Chondrocyte (in vitro differentiated cells): ENCODE results near the gene POLR1F. TPM values are rescaled to one million over a fixed set of nuclear protein-coding genes. Genes with fewer than 3 reads are reported as not detected.

ENCODE experiments used
- DNase-seq: peaks from one replicate; pipeline ENCODE4 v3.0.0; 2021; ENCODE audit warnings: mixed read lengths, low spot score
- H3K27ac Mint-ChIP-seq: one replicate; pipeline ENCODE4 v1.8.0; 2021; ENCODE audit warnings: mild to moderate bottlenecking, moderate library complexity, mixed read lengths; ENCODE audit not compliant: unreplicated experiment
- H3K27me3 Mint-ChIP-seq: 2 replicates; pipeline ENCODE4 v1.8.0; 2021; ENCODE audit warnings: low read depth, mixed read lengths
- H3K36me3 Mint-ChIP-seq: 2 replicates; pipeline ENCODE4 v1.8.0; 2021; ENCODE audit warnings: low read depth, mixed read lengths
- H3K4me1 Mint-ChIP-seq: 2 replicates; pipeline ENCODE4 v1.8.0; 2021; ENCODE audit warnings: low read depth, mild to moderate bottlenecking, mixed read lengths
- H3K4me3 Mint-ChIP-seq: one replicate; pipeline ENCODE4 v1.8.0; 2021; ENCODE audit warnings: mild to moderate bottlenecking, moderate library complexity, mixed read lengths; ENCODE audit not compliant: unreplicated experiment
- H3K9me3 Mint-ChIP-seq: 2 replicates; pipeline ENCODE4 v1.8.0; 2021; ENCODE audit warnings: low read depth, mixed read lengths
- total RNA-seq: library from RNA; stranded (reverse); gene quantifications from 3 replicates; pipeline ENCODE4 v1.2.1, GENCODE V29; 2021
- TF ChIP-seq, protein P1 (sequence below): fragments of 200-600 bp; sonication (generic); IDR thresholded peaks from 2 replicates; pipeline ENCODE4 v1.5.0; 2021; ENCODE audit warnings: antibody characterized with exemption, mild to moderate bottlenecking, moderate library complexity

Gene POLR1F
- total RNA-seq, 1 donor from 2014 or later = 11.6 TPM

DNA sequence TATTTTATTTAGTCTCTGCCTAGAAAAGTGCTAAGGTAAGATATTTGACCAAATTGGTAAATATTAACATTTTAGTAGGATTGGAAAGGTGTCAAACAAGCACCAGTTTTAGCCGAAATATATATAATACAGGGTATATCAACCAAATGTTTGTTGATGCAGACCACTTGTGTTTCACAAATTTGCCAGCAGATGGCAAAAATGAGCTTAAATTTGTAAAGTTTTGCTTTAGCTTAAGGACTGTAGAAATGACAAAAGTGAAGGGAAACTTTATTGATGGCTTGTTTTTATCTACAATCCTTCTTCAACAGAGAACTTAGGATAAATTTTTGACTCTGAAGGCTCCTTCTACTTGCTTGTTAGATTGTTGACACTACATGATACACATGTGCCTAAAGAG is 4.8 kb upstream of the POLR1F start:
- Mint-ChIP-seq H3K36me3 (no peaks in the 10 kb centered on the region), H3K4me1 (peaks cover 10% of the 10 kb centered on the region), H3K27me3 (peaks cover 21% of the 10 kb centered on the region), H3K4me3 (no peak overlapping the region), H3K9me3 (no peaks in the 10 kb centered on the region), H3K27ac (no peak overlapping the region)
- DNase-seq = no peak
- TF ChIP-seq, protein P1, sequence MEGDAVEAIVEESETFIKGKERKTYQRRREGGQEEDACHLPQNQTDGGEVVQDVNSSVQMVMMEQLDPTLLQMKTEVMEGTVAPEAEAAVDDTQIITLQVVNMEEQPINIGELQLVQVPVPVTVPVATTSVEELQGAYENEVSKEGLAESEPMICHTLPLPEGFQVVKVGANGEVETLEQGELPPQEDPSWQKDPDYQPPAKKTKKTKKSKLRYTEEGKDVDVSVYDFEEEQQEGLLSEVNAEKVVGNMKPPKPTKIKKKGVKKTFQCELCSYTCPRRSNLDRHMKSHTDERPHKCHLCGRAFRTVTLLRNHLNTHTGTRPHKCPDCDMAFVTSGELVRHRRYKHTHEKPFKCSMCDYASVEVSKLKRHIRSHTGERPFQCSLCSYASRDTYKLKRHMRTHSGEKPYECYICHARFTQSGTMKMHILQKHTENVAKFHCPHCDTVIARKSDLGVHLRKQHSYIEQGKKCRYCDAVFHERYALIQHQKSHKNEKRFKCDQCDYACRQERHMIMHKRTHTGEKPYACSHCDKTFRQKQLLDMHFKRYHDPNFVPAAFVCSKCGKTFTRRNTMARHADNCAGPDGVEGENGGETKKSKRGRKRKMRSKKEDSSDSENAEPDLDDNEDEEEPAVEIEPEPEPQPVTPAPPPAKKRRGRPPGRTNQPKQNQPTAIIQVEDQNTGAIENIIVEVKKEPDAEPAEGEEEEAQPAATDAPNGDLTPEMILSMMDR = peak; percentile 90

DNA sequence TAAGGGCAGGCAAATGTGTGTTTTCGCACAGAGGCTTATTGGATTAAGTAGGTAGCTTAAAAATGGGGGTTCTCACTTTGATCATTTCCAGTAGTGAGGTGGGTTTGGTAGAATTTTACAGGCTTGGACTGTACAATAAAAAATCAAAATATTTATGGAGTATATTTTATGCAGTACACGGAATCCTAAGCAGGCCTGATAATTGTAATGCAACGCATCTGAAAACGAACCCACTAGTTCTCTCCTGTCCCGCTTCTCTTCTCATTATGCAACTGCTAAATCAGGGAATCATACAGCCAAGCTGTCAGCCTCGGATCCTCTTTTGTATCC is 377 bp upstream of the POLR1F start:
- peaks cover 2% of the 10 kb centered on the region for H3K36me3 Mint-ChIP-seq
- H3K9me3 Mint-ChIP-seq = no peaks in the 10 kb centered on the region
- H3K4me1 Mint-ChIP-seq = peaks cover 41% of the 10 kb centered on the region
- H3K4me3 Mint-ChIP-seq = peak overlapping the region; percentile 89
- DNase-seq = no peak
- H3K27ac Mint-ChIP-seq = peak overlapping the region; percentile 73
- TF ChIP-seq, protein P1 = peak; percentile 52
- peaks cover 5% of the 10 kb centered on the region for H3K27me3 Mint-ChIP-seq

DNA sequence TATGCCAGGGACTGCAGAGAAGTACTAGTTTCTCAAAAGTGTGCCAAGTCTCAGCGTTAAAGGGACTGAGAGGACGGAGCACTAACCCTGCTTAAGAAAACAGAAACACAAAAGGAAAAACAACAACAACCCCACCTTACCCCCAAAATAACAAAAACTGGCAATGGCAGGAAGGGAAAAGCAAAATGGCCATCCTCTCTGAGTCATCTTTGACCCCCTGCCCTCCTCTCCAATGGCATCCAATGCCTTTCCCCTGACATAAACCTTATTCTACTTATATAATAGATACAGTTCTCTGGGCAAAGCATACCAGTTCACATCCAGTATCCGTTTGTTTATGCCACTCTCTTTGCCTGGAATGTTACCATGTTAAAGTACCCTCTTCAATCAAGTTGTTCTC is 1.6 kb downstream of the POLR1F start:
- DNase-seq = no peak
- Mint-ChIP-seq H3K4me3 (peak overlapping the region; percentile 89), H3K36me3 (peaks cover 11% of the 10 kb centered on the region), H3K9me3 (peaks cover 8% of the 10 kb centered on the region), H3K27ac (no peak overlapping the region), H3K4me1 (peaks cover 41% of the 10 kb centered on the region), H3K27me3 (peaks cover 5% of the 10 kb centered on the region)
- TF ChIP-seq, protein P1 = no peak

DNA sequence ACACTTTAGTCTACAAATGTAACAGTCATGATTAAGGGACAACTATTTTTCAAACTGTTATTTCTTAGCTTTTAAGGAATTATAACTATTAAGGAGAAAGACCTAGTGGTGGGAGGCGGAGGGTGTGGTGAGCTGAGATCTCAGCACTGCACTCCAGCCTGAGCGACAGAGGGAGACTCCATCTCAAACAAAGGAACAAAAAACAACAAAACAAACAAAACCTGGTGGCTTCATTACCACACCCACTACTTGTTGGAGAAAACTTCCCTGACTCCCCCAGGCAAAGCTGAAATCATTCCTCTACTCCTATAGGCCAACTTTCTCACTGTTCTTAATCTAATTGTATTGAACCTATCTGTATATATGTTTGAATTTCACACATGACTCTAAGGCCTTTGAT is 3.2 kb downstream of the POLR1F start:
- no peak for DNase-seq
- Mint-ChIP-seq H3K4me1 (peaks cover 41% of the 10 kb centered on the region), H3K27ac (no peak overlapping the region), H3K36me3 (peaks cover 17% of the 10 kb centered on the region), H3K27me3 (no peaks in the 10 kb centered on the region), H3K4me3 (no peak overlapping the region), H3K9me3 (peaks cover 9% of the 10 kb centered on the region)
- TF ChIP-seq, protein P1 = no peak

DNA sequence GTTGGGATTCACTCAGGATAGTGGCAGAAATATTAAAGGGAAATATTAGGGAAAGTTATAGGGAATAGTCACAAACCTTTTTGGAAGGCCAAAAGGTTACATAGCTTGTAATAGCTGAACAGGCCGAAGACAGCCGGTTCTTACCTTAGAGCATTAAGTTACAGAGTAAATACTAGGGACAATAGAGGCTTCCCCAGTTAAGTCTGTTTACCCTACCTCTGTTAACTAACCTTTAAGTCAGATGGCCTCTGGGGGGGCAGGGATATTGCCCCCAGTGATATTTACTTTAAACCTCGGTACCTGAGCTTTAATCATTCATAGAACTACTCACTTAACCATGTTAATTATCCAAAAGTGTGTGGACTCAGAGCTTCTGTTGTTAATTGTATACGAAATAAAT is 7.4 kb downstream of the POLR1F start:
- peaks cover 11% of the 10 kb centered on the region for H3K4me1 Mint-ChIP-seq
- no peaks in the 10 kb centered on the region for H3K27me3 Mint-ChIP-seq
- H3K36me3 Mint-ChIP-seq = peaks cover 21% of the 10 kb centered on the region
- no peak overlapping the region for H3K27ac Mint-ChIP-seq
- H3K9me3 Mint-ChIP-seq = peaks cover 9% of the 10 kb centered on the region
- no peak for DNase-seq
- no peak overlapping the region for H3K4me3 Mint-ChIP-seq
- TF ChIP-seq, protein P1 = no peak
